Lower lobe of right lung (tissue), 2 donors: Measurements from ENCODE around the gene TCEAL2. TPM values are rescaled to one million over a fixed set of nuclear protein-coding genes. Genes with fewer than 3 reads are reported as not detected.
"Not testable (repeated sequence)": the region's sequence is repeated elsewhere in the genome, so short reads cannot be mapped to it uniquely, and the experiment has no call there.

Experiments
- ATAC-seq, 2 donors: fragments of 200-7000 bp; cut with Tn5 transposase; one replicate each; pipeline ENCODE4 v1.9.1; 2020 to 2022; ENCODE audit warnings: mild to moderate bottlenecking in 2 of 2, moderate library complexity in 2 of 2
- DNase-seq: peaks from one replicate; pipeline ENCODE4 v3.0.0-alpha.2; 2020
- H3K27ac ChIP-seq: fragments of 200-600 bp; one replicate; pipeline ENCODE4 v1.8.0; 2022
- H3K27me3 ChIP-seq: fragments of 200-600 bp; one replicate; pipeline ENCODE4 v1.8.0; 2022; ENCODE audit warnings: low read depth
- H3K36me3 ChIP-seq: fragments of 200-600 bp; one replicate; pipeline ENCODE4 v1.8.0; 2022; ENCODE audit warnings: mild to moderate bottlenecking
- H3K4me1 ChIP-seq: fragments of 200-600 bp; one replicate; pipeline ENCODE4 v1.8.0; 2022
- H3K4me3 ChIP-seq: fragments of 200-600 bp; one replicate; pipeline ENCODE4 v1.8.0; 2022; ENCODE audit warnings: mild to moderate bottlenecking
- H3K9me3 ChIP-seq: fragments of 200-600 bp; one replicate; pipeline ENCODE4 v1.8.0; 2022
- CTCF ChIP-seq: fragments of 200-600 bp; IDR thresholded peaks from one replicate; pipeline ENCODE4 v1.8.0; 2022; ENCODE audit warnings: antibody characterized with exemption, mild to moderate bottlenecking
- intact Hi-C: fragments of 100-400 bp; cut with DNase I; formaldehyde crosslinking; loops from one replicate; pipeline ENCODE4 v1.11.0; 2022
- total RNA-seq: library from RNA; stranded (reverse); fragmentation: NEBNext Ultra II Directional; extraction: Animal tissue kit (Norgen Biotek cat#: 25700); gene quantifications from one replicate; pipeline ENCODE4 v1.2.1, GENCODE V29; 2021
- donor health status: DM: no; HTN: yes; CAD: no; lungs with severe emphysema.

TCEAL2 gene
- total RNA-seq, 1 donor from 2014 or later, result 1.9 TPM

- TF ChIP-seq CTCF, result no peak
- no peak overlapping the region for H3K27ac ChIP-seq
- no peaks in the 10 kb centered on the region for H3K4me1 ChIP-seq
- H3K27me3 ChIP-seq, result no peaks in the 10 kb centered on the region
- intact Hi-C loops, result no loop called here
- ATAC-seq (no peak), DNase-seq (no peak)
- H3K36me3 ChIP-seq, result no peaks in the 10 kb centered on the region
- H3K9me3 ChIP-seq, result no peaks in the 10 kb centered on the region
- no peak overlapping the region for H3K4me3 ChIP-seq
Observed at GRCh38 chrX:102126863-102127262, 1.4 kb downstream of the TCEAL2 start.

GRCh38 chrX:102129473-102129872, 4.0 kb downstream of the TCEAL2 start:
- no peaks in the 10 kb centered on the region for H3K36me3 ChIP-seq
- no peak for TF ChIP-seq CTCF
- H3K27ac ChIP-seq, result no peak overlapping the region
- DNase-seq (no peak), ATAC-seq (no peak)
- no peak overlapping the region for H3K4me3 ChIP-seq
- no peaks in the 10 kb centered on the region for H3K9me3 ChIP-seq
- intact Hi-C loops, result no loop called here
- no peaks in the 10 kb centered on the region for H3K4me1 ChIP-seq
- H3K27me3 ChIP-seq, result no peaks in the 10 kb centered on the region

DNA sequence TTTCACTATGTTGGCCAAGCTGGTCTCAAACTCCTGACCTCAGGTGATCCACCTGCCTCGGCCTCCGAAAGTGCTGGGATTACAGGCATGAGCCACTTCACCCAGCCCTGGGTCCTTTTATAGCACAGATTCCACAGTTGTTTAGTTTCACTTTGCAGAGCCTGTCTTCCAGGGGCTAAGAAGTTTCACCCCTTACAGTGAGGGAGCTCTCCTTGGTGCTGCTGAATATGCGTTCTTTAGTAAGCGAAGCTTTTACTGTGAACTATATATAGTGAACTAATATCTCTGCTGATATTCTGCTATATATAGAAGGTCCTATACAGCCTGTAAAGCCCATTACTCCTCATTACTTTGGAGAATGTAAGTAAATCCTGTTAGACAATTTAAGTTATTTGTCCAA, 12.6 kb downstream of the TCEAL2 start:
- Histone ChIP-seq H3K27me3 (peaks cover 5% of the 10 kb centered on the region), H3K9me3 (no peaks in the 10 kb centered on the region), H3K4me3 (no peak overlapping the region), H3K27ac (no peak overlapping the region), H3K4me1 (no peaks in the 10 kb centered on the region), H3K36me3 (no peaks in the 10 kb centered on the region)
- DNase-seq (no peak), ATAC-seq (no peak)
- no peak for TF ChIP-seq CTCF
- intact Hi-C loops, result no loop called here

- ATAC-seq, H3K4me3 ChIP-seq, intact Hi-C loops, H3K27ac ChIP-seq, DNase-seq, H3K9me3 ChIP-seq, H3K36me3 ChIP-seq, H3K27me3 ChIP-seq, H3K4me1 ChIP-seq: not testable (repeated sequence)
Observed at GRCh38 chrX:102140876-102141275, 15.4 kb downstream of the TCEAL2 start.

DNA sequence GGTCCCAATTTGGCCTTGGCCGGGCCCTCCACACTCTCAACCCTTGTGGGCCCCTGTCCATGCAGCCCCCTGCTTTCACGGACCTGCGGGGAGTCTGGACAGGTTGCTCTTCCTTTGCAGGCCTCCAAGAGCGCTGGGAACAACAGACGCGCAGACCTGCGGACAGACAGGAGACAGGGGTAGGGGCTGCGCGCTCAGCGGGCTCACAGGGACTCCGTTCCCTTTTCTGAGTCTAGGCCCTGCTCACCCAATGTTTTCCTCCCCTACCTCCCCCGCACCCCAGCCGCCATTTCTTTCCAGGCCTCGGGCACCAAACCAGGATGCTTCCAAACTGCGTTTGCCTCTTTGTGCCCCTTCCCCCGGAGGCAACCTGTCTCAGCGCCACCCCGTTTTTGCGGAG, 16.2 kb downstream of the TCEAL2 start:
- ATAC-seq, H3K27me3 ChIP-seq, H3K36me3 ChIP-seq, H3K9me3 ChIP-seq, H3K4me3 ChIP-seq, intact Hi-C loops, H3K4me1 ChIP-seq, H3K27ac ChIP-seq: not testable (repeated sequence)
- DNase-seq, result peak; percentile 10

DNA sequence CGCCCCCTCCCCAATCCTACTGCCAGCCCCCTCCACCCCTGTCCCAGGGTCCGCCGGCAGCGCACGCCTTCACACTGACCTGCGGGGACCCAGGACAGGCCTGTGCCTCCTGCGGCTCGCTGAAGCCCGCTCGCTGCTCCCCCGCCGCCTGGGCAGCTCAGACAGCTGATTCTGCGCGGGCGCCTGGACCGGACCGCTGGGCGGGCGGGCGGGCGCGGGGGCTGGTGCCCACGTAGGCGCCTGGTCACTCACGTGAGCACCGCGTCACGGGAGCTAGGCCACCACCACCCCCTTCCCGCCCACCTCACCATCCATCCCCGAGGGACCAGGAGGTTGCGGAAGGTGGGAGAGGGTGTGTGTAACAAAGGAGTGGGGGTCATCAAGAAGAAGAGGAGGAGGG, 16.8 kb downstream of the TCEAL2 start, which contains the start of gene TCEAL6:
Gene TCEAL6 (minus strand): TSS at position 208 of the 400 bp plus-strand sequence.
- DNase-seq, H3K27me3 ChIP-seq, H3K36me3 ChIP-seq, H3K4me1 ChIP-seq, H3K27ac ChIP-seq, H3K4me3 ChIP-seq, intact Hi-C loops, H3K9me3 ChIP-seq, ATAC-seq: not testable (repeated sequence)

- ATAC-seq (peak in 1 of 2 donors; percentile 28), DNase-seq (no peak)
- Histone ChIP-seq H3K36me3 (no peaks in the 10 kb centered on the region), H3K4me1 (peaks cover 4% of the 10 kb centered on the region), H3K9me3 (no peaks in the 10 kb centered on the region), H3K27ac (no peak overlapping the region), H3K27me3 (no peaks in the 10 kb centered on the region), H3K4me3 (peak overlapping the region; percentile 55)
- peak; percentile 21 for TF ChIP-seq CTCF
- intact Hi-C loops, result no loop called here
Observed at GRCh38 chrX:102154218-102154860, 28.9 kb downstream of the TCEAL2 start.
